Gastroesophageal sphincter (tissue), 3 donors: ENCODE data around the gene CGREF1.

Experiments
- CTCF ChIP-seq, 4 experiments: fragments of 200-600 bp in 2 of 4; fragments of 450-650 bp in 2 of 4; sonication (generic) in 1 of 4; IDR thresholded peaks; one replicate each; pipeline ENCODE4 v1.5.1; 2017 to 2019; ENCODE audit warnings: antibody characterized with exemption in 4 of 4, mild to moderate bottlenecking in 2 of 4, moderate library complexity in 2 of 4
- EP300 ChIP-seq: sonication (generic); formaldehyde crosslinking; IDR thresholded peaks from one replicate; pipeline ENCODE4 v1.6.1; 2017; ENCODE audit warnings: antibody characterized with exemption, mild to moderate bottlenecking
- POLR2AphosphoS5 ChIP-seq: sonication (generic); formaldehyde crosslinking; IDR thresholded peaks from one replicate; pipeline ENCODE4 v1.6.1; 2017; ENCODE audit warnings: antibody characterized with exemption

DNA sequence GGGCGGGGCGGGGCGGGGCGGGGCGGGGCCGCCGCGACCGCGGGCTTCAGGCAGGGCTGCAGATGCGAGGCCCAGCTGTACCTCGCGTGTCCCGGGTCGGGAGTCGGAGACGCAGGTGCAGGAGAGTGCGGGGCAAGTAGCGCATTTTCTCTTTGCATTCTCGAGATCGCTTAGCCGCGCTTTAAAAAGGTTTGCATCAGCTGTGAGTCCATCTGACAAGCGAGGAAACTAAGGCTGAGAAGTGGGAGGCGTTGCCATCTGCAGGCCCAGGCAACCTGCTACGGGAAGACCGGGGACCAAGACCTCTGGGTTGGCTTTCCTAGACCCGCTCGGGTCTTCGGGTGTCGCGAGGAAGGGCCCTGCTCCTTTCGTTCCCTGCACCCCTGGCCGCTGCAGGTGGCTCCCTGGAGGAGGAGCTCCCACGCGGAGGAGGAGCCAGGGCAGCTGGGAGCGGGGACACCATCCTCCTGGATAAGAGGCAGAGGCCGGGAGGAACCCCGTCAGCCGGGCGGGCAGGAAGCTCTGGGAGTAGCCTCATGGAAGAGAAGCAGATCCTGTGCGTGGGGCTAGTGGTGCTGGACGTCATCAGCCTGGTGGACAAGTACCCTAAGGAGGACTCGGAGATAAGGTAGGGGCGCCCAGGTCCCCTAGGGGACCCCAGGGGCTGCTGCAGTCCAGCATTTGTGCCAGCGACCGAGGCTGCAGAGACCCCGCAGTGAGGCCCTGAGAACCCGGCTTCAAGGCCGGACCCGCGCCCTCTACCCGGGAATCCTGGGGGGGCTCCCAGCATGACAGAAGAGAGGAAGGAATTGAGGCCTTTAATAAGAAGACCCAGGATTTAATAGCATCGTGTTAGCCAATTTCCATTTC is 32.0 kb downstream of the CGREF1 start, which contains the start of gene KHK:
- no peak for TF ChIP-seq CTCF (IDR thresholded peaks at IDR 0.05)
- TF ChIP-seq EP300 = no peak
- TF ChIP-seq POLR2AphosphoS5 = peak; percentile 14
